ENCODE data around the gene TMEM141. TPM values are rescaled to one million over a fixed set of nuclear protein-coding genes. Genes with fewer than 3 reads are reported as not detected.

The TMEM141 gene
- polyA plus RNA-seq, 1 donor (not counting 4 experiments of a cell fraction or from before 2014, with no cell fraction given), result 85.5 TPM

- TF ChIP-seq CTCF (optimal IDR thresholded peaks at IDR 0.05 in 1 of 3, IDR thresholded peaks at IDR 0.05 in 1 of 3, conservative IDR thresholded peaks at IDR 0.05 in 1 of 3; ENCODE audit: extremely low read depth in 1 of 3, insufficient read depth in 2 of 3, low read length in 3 of 3), result no peak
- TF ChIP-seq EZH2 (IDR thresholded peaks at IDR 0.05; ENCODE audit: low read length), result no peak
- DNase-seq (ENCODE audit: low read depth, low spot score), result no peak
These were observed 34.4 kb downstream of the TMEM141 start for GRCh38 chr9:136825295-136826187.

GRCh38 chr9:136826188-136826541 lies 35.0 kb downstream of the TMEM141 start:
- Histone ChIP-seq H3K9ac (ENCODE audit: control insufficient read depth, extremely low read depth, insufficient read depth, low read length) (no peak overlapping the region), H2AFZ (ENCODE audit: control insufficient read depth, low read length) (no peak overlapping the region), H3K27me3 (ENCODE audit: control insufficient read depth, extremely low read depth, insufficient read depth, low read length) (no peaks in the 10 kb centered on the region), H3K9me3 (ENCODE audit: control insufficient read depth, low read depth, low read length) (no peaks in the 10 kb centered on the region), H3K9me1 (ENCODE audit: control insufficient read depth, extremely low read depth, insufficient read depth, low read length) (no peaks in the 10 kb centered on the region), H4K20me1 (ENCODE audit: control insufficient read depth, extremely low read depth, insufficient read depth, low read length) (no peaks in the 10 kb centered on the region), H3K4me2 (ENCODE audit: control insufficient read depth, extremely low read depth, insufficient read depth, low read depth, low read length) (no peak overlapping the region), H3K36me3 (ENCODE audit: control insufficient read depth in 2 of 2, extremely low read depth in 1 of 2, insufficient read depth in 2 of 2, low read length in 2 of 2) (peaks cover 21 to 35% of the 10 kb centered on the region in 2 experiments), H3K27ac (ENCODE audit: control insufficient read depth, insufficient read depth, low read length) (no peak overlapping the region), H3K79me2 (ENCODE audit: control insufficient read depth, insufficient read depth, low read length) (peaks cover 7% of the 10 kb centered on the region), H3K4me3 (ENCODE audit: control insufficient read depth in 2 of 3, extremely low read depth in 1 of 3, insufficient read depth in 2 of 3, low read depth in 1 of 3, low read length in 3 of 3) (no peak overlapping the region), H3K4me1 (ENCODE audit: control insufficient read depth, extremely low read depth, insufficient read depth, low read length) (no peaks in the 10 kb centered on the region)
- DNase-seq (ENCODE audit: low read depth, low spot score) (no peak), FAIRE-seq (no peak)
- TF ChIP-seq EZH2 (IDR thresholded peaks at IDR 0.05; ENCODE audit: low read length), result no peak
- no peak for TF ChIP-seq CTCF (optimal IDR thresholded peaks at IDR 0.05 in 1 of 3, IDR thresholded peaks at IDR 0.05 in 1 of 3, conservative IDR thresholded peaks at IDR 0.05 in 1 of 3; ENCODE audit: extremely low read depth in 1 of 3, insufficient read depth in 2 of 3, low read length in 3 of 3)
- dilution Hi-C loops (cut with MboI; ENCODE audit: extremely low pct_ligation_motif_present, low sequenced_read_pairs), result no loop called here

More at GRCh38 chr9:136825295-136826187, 34.4 kb downstream of the TMEM141 start:
- Histone ChIP-seq H2AFZ (ENCODE audit: control insufficient read depth, low read length) (no peak overlapping the region), H3K4me3 (ENCODE audit: control insufficient read depth in 2 of 3, extremely low read depth in 1 of 3, insufficient read depth in 2 of 3, low read depth in 1 of 3, low read length in 3 of 3) (no peak overlapping the region), H3K4me2 (ENCODE audit: control insufficient read depth, extremely low read depth, insufficient read depth, low read depth, low read length) (no peak overlapping the region), H3K9me1 (ENCODE audit: control insufficient read depth, extremely low read depth, insufficient read depth, low read length) (no peaks in the 10 kb centered on the region), H3K79me2 (ENCODE audit: control insufficient read depth, insufficient read depth, low read length) (peaks cover 13% of the 10 kb centered on the region), H3K27me3 (ENCODE audit: control insufficient read depth, extremely low read depth, insufficient read depth, low read length) (no peaks in the 10 kb centered on the region), H3K9ac (ENCODE audit: control insufficient read depth, extremely low read depth, insufficient read depth, low read length) (no peak overlapping the region), H3K36me3 (ENCODE audit: control insufficient read depth in 2 of 2, extremely low read depth in 1 of 2, insufficient read depth in 2 of 2, low read length in 2 of 2) (peaks cover 21 to 29% of the 10 kb centered on the region in 2 experiments), H4K20me1 (ENCODE audit: control insufficient read depth, extremely low read depth, insufficient read depth, low read length) (no peaks in the 10 kb centered on the region), H3K27ac (ENCODE audit: control insufficient read depth, insufficient read depth, low read length) (no peak overlapping the region), H3K9me3 (ENCODE audit: control insufficient read depth, low read depth, low read length) (no peaks in the 10 kb centered on the region), H3K4me1 (ENCODE audit: control insufficient read depth, extremely low read depth, insufficient read depth, low read length) (no peaks in the 10 kb centered on the region)
- dilution Hi-C loops (cut with MboI; ENCODE audit: extremely low pct_ligation_motif_present, low sequenced_read_pairs), result no loop called here
- no peak for FAIRE-seq
